HG03139 (cell line): Measurements from ENCODE around the gene TSPAN9.

Source experiments
- ATAC-seq: cut with Tn5 transposase; IDR thresholded peaks from one replicate; pipeline ENCODE4 v1.9.1; 2021; ENCODE audit not compliant: unreplicated experiment

TSPAN9 gene

DNA sequence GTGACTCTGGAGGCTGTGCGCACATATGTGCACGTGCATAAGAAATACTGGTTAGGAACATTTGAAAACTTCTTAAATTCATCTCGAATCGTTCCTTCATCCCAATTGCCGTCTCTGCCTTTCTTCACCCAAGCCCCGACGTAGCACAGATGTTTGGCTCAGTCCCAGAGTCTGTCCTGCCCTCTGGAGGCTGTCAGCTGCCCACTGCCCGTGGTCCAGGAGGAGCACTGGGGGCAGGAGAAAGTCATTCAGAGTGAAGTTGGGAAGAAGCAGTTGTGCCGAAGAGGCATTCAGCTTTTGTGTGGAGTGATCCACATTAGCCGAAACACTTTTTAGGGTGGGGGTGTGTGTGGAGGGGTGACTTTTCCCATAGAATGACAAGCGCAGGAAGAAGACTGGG lies 124.9 kb downstream of the TSPAN9 start:
- ATAC-seq: no peak

DNA sequence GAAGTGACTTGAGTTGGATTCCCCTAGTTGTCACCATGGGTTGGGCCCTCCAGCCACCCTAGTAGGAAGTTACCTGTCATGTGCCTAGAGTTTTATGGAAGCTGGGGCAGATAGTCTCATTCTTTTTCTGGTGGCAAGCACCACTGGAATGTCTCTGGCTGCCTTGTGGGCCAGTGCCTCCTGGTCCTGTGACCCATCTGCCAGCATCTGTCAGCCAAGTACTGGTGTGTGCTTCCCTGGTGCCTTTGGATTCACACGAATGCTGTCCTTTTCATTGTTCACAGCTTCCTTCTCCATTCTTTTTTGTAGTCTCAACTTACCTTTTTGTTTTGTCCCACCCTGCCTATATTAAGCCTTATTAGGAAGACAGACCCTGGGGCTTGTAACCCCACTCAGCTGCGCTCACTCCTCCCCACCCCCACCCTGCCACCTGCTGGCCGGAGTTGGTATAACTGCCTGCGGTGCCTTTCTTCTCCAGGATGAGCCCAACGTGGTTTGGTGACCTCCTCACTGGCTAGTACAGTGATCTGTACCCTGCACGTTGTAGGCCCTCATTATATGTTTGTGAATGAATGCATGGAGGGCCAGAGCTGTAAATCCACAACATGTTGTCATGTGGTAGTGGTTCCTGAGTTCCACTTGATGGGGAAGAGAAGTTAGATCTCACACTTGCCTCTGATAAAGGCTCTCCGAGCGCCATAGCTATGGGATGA lies 125.7 kb downstream of the TSPAN9 start:
- ATAC-seq: no peak

DNA sequence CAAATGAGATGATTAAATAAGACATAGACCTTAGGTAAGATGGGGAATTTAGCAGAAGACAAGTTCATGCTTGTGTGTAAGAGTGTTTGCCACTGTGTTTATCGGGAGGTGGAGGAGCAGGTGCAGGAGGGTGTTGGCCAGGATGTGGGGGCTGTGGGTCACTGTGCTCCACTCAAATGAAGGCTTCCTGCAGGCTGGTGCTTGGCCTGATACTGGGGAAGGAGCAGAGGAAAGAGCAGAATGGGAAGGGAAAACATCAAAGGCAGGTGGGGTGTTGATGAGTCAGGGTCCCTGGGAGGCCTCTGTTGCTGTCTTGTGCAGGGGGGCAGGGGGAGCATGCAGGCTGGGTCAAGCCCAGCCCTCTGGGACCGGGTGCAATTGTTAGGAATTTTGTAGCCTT lies 126.5 kb downstream of the TSPAN9 start:
- no peak for ATAC-seq

- ATAC-seq: no peak
These were observed 127.0 kb downstream of the TSPAN9 start for GRCh38 chr12:3204143-3204542.

- ATAC-seq: no peak
These were observed 127.8 kb downstream of the TSPAN9 start for GRCh38 chr12:3204730-3205531.

DNA sequence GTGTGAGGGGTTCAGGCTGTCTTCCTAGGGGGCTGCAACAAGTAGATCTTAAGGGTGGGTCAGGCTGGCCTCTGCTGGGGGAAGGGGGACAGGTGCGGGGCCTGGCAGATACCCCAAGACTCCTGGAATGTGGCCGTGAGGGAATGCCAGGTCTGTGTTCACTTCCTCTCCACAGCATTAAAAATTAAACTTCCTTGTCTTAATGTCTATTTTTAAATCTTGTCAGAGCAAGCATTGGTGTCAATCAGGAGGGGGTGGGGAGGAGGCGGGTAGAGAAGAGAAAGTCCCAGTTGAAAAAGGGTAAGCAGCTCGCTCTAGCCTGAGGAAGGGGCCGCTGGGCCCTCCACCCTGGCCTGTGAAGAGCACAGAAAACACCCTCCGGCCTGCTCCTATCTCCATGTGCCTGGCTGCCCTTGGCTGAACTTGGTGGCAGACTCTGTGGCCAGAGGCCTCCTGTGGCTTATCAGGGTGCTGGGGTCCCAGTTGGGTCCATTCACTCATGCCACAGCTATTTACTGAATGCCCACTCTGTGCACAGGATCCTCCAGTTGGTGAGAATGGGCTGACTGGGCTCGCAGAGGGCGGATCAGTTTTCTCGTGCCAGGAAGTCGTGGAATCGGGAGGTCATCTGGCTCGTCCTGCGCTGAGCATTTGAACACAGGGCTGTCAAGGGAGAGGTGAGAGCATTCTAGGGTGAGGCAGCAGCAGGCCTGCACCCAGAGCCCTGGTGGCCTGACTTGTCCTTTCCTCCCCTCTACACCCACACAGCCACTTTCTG lies 128.8 kb downstream of the TSPAN9 start:
- no peak for ATAC-seq

- no peak for ATAC-seq
These were observed 129.4 kb downstream of the TSPAN9 start for GRCh38 chr12:3206536-3207072.

DNA sequence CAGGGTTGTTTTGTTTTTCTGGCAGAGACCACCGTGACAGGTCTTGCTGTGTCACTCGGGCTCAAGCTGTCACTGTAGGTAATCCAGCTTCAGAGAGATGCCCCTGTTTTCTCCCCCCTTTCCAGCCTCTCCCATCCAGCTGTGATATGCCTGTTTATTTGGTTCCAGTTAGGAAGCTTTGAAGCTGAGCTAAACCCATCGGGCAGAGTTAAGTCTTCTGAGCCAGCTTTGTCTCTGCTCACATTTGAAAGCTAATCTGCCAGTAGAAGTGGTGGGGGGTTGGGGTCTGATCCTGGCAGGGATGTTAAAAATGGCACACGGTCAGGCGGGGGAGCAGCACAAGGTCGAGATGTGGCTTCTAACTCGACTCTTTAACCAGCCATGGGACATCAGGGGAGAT lies 130.0 kb downstream of the TSPAN9 start:
- no peak for ATAC-seq

- no peak for ATAC-seq
These were observed 130.7 kb downstream of the TSPAN9 start for GRCh38 chr12:3207858-3208257.

GRCh38 chr12:3213188-3213587 lies 136.0 kb downstream of the TSPAN9 start:
- ATAC-seq: no peak

DNA sequence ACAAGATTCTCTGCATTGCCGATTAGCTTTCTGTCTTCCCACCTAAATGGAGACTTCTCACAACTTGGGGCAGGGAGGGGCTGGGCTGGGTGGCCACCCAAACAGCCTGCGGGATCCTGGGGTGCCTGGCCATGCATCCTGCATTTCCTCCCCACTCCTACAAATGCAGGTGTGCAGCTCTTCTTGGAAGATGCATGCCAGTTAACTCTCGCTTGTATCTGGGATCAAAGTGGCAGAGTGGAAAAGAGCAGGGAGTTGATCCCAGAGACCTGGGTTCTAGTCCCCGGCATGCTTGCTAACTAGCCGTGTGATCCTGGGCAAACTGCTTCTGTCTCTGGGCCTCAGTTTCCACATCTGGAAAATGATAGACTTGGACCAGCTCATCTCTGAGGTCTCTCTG lies 136.6 kb downstream of the TSPAN9 start:
- no peak for ATAC-seq

GRCh38 chr12:3214526-3215365 lies 137.6 kb downstream of the TSPAN9 start:
- no peak for ATAC-seq

DNA sequence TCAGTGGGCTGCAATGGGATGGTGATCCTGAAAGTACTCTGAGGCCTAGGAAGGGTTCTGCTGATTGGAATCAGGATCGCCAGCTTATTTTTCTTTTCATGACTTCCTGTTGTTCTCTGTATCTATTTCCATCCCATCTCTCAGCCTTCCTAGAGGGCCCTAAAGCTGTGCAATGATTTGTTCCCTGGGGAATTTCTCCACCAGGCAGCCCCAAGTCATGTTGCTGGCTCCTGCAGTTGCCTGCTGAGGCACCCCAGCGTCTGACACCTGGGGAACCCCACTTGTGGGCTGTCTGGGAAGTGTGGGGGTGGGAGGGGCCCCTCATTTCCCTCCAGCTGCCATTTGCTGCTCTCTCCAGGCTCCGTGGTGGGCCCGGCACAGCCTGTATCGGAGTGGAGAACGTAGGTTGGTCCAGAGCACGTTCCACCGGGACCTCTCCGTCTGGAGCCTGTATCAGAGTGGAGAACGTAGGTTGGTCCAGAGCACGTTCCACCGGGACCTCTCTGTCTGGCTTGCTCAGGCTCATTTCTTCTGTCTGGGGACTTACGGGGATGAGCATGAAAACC lies 138.3 kb downstream of the TSPAN9 start:
- no peak for ATAC-seq

- no peak for ATAC-seq
These were observed 138.9 kb downstream of the TSPAN9 start for GRCh38 chr12:3216097-3216496.

- ATAC-seq: no peak
These were observed 139.8 kb downstream of the TSPAN9 start for GRCh38 chr12:3216726-3217682.

GRCh38 chr12:3217683-3218079 lies 140.5 kb downstream of the TSPAN9 start:
- no peak for ATAC-seq

DNA sequence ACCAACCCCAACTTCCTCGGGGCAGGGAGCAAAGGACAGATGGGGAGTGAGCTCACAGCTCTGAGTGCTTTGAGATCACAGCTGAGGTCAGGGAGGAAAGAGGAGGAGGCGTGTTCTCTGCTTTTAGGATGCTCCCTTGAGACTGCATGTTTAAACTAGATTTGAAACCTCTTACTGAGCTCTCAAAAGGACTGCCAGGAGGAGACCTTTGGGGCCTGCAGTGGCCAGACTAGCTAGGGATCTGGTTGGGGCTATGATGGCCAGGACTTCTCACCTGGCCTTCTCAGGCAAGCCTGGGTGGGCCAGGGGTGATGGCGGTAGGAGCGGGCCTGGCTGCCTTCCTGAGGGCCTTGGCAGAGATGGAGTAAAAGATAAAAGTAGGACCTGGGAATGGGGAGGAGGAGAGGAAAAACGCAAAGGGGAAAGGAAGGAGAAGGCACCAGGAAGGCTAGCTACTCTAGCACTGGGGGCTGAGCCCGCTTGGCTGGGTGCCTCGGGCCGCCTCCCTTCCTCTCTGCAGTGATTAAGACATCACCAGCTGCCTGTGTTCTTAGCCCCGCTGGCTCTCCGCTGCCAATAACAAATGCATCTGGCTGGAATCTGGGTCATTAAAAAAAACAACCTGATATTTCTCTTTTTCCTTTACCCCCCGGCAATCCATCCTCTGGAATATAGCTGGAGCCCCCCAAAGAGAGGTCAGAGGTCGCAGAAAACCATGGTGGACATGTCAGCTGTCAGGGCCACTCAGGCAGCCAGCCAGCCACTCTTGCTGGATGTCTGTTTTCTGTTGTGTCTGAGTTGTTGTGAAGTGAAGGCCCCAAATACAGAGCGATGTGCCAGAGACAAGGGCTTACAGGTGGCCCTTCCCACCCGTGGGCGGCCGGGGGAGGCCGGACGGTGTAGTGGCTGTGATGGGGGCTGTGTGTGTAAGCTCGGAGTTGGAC lies 141.3 kb downstream of the TSPAN9 start:
- ATAC-seq: no peak

DNA sequence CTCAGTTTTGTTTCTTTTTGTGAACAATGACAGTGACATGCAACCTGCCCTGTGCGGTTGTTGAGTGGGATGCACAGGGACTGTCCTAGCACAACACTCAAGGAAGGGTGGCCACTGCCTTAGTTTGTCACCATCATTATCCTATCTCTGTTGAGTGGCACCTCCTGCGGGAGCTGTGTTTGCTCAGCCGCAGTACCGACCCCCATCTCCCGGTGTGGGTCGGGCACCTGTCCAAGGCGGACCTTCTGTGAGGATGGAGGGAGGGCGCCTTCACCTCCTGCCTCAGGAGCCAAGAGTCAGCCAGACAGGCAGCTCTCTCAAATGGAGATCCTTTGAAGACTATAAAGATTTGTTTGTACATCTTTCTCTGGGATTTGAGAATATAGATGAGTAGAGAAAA lies 142.1 kb downstream of the TSPAN9 start:
- ATAC-seq: no peak
